GM18498 (cell line): Measurements from ENCODE around the gene C2orf76.
"Not testable (repeated sequence)": the region's sequence is repeated elsewhere in the genome, so short reads cannot be mapped to it uniquely, and the experiment has no call there.

ENCODE experiments used
- ATAC-seq: cut with Tn5 transposase; IDR thresholded peaks from one replicate; pipeline ENCODE4 v1.9.1; 2021; ENCODE audit warnings: mild to moderate bottlenecking, moderate library complexity; ENCODE audit not compliant: unreplicated experiment

Gene C2orf76

DNA sequence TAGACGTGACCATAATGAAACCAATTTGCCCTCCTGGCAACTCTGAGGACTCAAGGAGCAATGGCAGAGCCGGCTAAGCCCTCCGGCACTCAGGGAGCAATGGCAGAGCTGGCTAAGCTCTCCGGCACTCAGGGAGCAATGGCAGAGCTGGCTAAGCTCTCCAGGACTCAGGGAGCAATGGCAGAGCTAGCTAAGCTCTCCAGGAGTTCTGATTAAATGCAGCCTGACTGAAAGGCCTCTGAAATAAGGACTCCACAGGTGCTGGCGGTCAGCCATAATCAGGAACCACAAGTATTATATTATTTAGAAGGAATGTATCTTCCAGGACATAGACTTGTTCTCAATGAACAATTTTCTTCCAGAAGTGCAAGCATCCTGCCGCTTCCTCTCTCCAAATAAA, 65.2 kb downstream of the C2orf76 start:
- ATAC-seq: no peak

DNA sequence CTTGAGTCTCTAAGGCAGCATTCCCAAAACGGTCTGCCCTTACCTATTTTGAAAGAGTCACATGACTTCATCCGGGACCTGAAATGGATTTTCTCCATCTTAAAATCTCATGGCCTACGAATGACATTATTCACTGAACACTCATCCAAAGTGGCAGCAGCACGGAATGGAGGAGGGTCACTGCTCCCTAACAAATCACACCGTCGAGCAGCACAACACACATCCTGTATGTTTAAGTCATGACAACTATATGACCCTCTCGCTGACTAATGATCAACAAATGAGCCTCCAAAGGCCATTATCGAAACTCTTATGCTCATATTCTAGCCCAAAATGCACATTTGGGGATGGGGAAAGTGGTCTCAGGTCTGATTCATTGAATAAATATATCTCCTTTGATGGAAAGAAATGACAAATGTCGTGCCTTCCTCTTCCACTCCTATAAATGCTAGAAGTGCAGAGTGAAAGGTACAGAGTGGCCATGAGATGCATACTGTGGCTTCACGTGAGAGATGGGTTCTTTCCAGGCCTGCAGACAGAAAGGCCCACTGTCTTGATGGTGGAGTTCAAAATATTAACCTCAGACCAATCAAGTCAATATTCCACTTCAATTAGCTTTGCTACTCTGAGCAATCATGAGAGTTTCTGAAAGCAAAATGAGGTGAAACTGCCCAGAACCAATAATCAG, 70.8 kb downstream of the C2orf76 start:
- no peak for ATAC-seq

DNA sequence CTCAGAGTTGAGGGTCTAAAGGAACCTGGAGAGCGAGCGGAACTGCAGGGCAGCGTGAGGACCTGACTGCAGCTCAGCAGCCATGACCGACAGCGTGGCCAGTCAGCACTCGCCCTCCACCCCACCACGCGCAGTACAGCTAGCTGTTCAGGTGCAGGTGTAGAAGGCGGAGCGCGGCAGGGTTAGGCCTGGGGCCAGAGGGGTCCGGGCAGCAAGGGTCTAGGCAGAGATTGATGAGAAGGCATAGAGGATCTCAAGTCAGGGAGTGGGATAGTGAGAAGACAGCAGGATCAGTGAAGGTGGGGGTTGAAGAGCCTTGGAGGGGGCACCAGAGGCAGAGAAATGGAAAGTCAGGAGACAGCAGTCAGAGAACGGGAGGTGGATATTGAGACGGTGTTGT, 72.0 kb downstream of the C2orf76 start:
- ATAC-seq: no peak

DNA sequence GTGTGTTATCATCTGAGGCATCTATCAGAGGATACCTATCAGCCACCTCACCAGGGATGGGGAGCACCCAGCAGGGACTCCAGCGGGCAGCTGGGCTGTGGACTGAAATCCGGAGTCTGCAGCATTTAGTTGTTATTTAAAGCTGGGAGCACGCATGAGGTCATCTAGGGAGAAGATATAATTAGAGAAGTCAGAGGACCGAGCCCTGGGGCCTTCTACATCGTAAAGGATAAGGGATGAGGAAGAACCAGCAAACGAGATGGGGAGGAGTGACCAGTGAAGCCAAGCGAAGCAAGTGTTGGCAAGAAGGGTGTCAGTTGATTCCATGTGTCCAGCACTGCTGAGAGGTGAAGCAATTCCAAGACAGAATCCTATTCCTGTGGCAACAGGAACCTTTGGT, 72.7 kb downstream of the C2orf76 start:
- ATAC-seq: no peak

DNA sequence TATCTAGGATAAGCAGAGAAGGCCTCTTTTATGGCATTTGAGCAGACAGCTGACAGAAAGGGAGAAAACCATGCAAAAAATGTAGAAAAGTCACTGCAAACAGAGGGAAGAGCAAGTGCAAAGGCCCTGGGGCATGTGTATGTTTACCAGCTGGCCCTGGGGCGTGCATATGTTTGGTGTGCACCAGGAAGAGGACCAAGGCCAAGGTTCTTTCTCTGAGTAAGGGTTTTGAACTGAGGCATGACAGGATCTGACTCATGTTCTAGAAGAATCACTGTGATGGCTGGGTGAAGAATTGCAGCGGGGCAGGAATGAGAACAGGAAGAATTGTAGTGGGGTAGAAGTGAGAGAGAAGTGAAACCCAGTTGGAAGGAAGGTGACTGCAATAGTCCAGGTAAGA, 73.4 kb downstream of the C2orf76 start:
- no peak for ATAC-seq

DNA sequence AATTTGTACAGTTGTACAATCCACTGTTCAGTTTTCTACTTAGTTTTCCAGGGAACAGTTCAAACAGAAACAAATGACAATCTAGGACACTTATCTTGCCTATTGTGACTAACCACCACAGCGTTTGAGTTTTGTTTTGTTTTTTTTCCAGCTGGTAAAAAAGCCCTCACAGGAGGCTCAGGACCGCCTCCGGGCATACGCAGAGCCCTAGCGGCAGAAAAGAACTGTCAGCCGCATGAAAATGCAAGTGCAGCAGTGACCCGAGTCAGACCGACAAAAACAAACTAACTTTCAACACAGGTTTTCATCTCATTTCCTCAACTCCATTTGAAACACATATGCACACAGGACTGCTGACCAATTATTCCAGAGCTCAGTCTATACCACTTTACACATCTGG, 74.4 kb downstream of the C2orf76 start:
- no peak for ATAC-seq

DNA sequence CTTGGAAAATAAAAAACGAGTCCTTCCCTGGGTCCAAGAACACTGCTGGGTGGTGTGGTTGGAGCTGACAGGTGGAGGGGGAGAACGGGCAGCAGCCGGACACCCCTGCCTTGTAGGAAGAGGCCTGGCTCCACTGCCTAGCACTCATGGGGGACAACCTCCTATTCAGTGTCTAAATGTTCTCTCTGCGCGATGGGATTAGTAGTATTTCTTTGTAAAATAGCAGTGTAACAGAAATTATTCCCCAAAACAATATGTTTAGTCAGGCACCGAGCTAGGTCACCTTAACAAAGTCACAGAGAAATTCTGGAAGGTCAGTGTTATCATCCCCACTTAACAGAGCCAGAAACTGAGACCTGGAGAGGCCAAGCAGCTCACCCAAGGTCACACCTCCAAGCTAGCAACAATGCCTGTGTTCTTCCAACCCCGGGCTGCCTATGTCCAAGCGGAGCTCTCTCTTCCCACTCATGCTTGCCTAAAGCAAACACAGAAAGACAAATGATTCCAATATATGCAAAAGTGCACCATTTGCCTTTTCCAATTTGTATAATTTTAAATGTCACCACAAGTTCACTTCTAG, 75.0 kb downstream of the C2orf76 start:
- no peak for ATAC-seq

DNA sequence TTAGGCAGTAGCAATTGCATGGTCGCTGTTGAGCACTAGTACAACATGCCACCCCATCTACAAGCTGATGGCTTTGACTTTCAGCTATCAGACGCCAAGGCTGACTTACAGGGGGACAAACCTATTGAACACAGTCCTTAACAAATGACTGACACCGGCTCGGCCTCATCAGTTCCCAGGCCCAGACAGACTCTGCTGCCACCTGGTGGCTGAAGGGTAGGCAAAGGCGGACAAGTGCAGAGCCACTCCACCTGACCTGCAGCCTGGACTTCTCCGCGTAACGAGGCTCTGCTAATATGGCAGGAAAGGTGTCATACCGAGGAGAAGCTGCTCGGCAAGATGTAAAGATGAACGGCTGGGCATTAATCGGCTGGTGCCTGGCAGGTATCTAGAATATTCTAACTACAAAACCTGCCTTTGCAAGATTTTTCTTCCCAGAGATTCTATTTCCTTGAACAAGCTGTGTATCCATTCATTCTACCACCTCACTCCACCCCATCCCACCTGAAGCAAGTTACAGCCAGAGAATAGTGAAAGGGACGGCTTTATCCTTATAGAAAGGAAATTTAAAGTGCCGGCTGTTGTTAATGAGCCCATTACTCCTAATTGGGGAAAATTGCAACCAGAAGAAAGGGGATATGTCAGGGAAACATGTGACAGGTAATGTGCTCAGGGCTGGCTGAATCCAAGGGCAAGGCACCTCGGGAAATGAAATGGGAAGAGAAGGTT, 75.6 kb downstream of the C2orf76 start:
- no peak for ATAC-seq

DNA sequence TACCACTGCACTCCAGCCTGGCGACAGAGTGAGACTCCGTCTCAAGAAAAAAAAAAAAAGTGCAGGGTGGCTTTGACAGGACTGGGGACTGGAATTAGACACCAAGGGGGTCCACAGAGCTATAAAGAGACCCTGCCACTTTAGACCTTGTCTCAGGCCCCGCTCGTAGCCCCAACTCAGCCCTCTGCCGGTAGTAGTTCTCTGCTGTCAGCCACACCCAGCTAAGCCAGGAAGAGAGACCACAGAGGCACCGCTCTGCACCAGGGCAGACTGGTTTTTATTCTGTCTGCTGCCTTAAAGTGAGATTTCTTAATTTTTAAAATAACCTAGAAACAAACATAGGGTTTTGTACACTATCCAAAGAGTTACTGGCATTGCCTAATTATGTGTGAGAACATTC, 77.0 kb downstream of the C2orf76 start:
- no peak for ATAC-seq

DNA sequence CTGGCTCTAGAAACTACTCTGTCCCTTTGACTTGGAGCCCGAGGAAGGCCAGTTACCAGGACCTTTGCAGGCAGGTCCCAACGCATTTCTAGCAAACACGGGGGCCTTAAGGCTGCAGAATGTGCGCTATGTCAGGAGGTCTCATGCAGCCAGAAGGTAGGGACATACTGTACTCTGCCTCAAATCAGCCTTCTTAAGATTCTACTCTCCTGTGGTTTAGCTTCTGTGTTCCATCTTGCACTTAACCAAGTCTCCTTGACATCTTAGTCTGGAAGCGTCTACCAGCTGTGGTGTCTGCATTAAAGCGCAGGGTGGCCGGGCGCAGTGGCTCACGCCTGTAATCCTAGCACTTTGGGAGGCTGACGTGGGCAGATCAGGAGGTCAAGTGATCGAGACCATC, 77.5 kb downstream of the C2orf76 start:
- no peak for ATAC-seq

DNA sequence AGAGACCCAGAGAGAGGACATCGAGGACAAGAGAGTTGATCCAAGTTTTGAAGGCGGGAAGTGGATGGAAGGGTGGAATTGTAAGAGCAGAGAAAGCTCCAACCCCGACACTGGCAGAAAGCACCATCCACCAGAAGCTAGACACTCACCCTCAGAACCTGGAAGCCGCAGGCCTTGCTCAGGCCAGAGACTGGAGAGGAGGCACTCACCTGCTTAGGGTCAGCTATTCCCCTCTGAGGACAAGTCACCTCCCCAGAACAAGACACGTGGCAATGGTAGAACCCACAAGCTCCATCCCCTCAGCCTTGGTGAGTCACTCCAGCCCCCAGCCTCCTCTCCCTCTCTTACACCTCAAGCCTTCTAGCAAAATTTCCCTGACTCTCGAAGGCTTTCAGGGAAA, 78.1 kb downstream of the C2orf76 start:
- ATAC-seq: no peak

DNA sequence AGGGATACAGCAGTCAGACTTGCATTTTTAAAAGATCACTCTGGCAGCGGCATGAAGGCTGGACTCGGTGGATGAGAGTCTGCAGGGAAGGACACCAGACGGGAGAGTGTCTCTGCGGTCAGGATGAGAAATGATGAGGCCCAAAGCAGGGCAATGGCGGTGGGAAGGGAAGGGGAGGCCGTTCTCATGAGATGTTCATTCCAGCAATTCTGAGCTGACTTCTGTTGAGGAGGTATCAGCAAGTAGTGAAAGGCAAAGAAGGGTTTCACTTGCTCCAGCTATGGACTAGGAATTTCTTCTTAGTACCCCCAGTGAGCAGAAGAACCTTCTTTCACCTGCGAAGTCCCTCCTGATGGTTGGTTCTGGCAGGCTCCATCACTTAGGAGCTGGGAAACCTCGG, 80.0 kb downstream of the C2orf76 start:
- no peak for ATAC-seq

DNA sequence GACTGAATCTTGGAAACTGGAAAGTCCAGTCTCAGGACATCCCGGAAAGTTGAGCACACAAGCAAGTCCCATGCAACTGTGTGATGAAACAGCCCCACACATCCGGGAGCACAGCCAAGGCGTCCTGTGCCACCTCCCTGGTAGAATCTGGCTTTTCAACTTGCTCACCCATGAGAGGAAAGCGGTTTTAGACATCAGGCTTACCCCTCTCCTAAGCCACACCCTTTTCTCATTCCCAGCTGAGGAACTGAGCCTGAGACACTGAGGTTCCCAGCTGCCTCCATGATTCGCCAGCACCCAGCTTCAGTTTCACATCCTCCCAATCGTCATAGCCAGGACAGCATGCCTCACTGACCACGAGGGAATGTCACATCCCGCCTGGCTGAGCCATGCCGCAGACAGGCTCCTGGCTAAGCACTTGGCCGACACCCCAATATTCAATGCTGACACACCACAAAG, 82.7 kb downstream of the C2orf76 start:
- ATAC-seq: no peak

DNA sequence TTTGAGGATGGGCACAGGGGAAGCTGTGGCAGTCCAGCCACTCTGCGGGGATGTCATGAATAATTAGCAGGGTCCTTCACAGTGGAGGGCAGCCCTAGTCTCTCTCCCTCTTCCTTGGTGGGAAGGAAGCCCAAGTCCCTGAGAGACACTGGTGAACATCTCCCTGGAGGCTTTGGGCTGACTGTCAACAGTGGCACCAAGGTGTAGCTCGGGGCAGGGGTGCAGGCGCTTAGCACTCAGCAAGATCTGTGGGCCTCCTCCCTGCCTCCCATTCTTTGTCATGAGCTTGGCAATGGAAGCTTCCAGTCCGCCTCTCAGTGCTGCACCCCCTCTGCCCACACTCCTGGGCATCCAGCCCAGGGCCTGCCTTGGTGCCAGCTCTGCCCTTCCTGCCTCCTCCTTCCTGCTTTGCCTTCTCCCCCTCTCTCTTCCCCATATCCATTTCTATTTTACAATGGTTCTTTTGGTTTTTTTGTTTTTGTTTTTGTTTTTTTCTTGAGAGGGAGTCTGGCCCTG, 83.6 kb downstream of the C2orf76 start:
- ATAC-seq: no peak

DNA sequence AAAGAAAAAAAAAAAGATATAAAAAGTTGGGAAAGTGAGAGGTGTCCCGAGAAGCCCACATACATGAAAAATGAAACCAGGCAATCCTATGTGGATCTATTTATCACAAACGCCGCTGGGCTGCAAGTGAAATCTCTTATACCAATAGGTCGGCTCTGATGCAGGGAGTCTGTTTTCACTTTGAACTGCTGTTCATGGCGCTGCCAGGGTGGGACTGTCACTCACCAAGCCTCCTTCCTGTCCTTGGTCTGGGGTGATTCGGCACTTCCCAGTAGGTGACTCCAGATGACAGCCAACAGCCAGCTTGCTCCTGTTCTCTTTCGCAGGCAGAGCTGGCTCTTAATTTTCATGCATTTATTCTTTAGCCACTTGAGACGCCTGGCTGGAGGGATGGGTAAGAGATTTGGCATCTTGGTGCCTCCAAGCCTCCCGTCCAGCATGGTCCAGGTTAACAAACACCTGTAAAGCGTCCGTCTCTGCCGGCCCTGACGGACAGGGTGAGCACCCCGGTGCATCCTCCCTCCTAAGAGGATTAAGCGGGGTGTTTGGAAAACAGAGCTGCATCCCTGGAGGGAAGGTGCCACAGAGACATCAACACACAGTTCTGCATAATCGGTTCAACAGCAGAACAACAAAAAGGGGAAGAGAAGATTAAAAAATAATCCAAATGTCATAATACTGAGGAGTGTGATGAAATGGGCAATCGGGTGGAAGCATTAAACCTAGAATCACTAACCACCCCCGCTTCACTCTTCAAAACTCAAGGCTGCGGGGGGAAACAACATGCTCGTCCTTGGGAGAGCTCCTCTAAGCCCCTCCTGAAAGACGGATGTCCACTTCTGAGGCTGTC, 84.3 kb downstream of the C2orf76 start:
- ATAC-seq: no peak

DNA sequence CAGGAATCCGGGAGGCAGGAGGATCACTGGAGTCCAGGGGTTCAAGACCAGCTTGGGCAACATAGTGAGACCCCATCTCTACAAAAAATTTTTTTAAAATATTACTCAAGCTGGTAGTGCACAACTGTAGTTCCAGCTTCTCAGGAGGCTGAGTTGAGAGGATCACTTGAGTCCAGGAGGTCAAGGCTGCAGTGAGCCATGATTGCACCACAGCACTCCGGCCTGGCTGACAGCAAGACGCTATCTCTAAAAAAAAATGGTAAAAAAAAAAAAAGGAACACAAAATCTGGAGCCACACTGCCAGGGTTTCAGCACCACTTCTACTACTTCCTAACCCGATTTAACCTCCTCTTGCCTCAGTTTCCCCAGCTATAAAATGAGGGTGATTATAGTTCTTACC, 86.0 kb downstream of the C2orf76 start:
- no peak for ATAC-seq

DNA sequence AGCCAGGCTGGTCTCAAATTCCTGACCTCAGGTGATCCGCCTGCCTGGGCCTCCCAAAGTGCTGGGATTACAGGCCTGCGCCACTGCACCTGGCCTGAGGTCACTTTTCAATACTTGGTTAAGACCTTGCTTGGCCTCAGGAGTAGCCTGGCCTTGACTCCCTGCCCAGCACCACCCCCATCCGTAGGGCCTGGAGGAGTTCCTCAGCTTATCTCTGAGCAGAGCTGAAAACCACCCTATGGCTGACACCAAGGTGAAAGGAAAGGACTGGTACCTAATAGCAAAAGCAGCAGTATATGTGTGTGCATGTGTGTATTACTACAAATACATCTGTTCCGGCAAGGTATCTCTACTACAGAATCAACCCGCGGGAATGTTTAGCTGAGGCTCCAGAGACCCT, 87.0 kb downstream of the C2orf76 start:
- ATAC-seq: no peak

DNA sequence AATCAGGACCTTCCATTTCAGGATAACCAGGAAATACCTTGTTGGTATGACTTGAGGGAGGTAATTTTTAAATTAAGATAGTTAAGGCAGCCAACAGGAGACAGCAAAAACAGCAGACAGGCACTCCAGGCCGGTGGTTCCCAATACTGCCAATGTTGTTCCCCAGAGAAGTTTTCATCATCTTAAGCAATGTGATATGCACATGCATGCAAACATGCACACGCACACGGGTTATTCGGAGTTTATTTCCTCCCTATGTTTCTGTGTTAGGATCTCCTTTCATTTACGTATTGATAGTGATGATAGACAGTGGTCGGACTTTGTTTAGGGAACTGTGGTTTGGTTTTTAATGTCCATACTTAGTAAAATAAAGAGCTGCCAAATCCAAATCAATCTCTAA, 87.7 kb downstream of the C2orf76 start:
- no peak for ATAC-seq

DNA sequence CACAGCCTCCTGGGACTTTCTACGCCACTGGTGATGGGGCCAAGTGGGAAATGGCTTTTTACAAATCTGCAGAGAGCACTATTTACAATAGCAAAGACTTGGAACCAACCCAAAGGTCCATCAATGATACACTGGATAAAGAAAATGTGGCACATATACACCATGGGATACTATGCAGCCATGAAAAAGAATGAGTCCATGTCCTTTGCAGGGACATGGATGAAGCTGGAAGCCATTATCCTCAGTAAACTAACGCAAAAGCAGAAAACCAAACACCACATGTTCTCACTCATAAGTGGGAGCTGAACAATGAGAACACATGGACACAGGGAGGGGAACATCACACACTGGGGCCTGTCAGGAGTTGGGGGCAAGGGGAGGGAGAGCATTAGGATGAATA, 88.2 kb downstream of the C2orf76 start:
- ATAC-seq: not testable (repeated sequence)

DNA sequence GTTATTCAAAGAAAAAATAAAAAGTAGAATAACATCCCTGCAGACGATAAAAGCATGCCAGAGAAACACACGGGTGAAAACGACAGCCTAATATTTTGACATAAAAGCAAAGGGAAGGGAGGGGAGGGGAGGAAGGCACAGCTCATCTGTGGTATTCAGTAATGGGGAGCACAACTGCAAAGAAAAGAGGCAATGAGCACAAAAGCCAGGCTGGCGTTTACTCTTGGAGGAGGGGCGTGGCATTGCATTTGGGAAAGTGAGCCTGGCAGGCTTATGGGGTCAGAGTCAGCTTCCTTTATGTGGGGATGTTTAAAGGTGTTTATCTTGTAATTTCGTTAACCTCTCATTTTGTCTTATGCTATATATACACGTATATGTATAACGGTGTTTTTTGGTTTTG, 89.8 kb downstream of the C2orf76 start:
- no peak for ATAC-seq

DNA sequence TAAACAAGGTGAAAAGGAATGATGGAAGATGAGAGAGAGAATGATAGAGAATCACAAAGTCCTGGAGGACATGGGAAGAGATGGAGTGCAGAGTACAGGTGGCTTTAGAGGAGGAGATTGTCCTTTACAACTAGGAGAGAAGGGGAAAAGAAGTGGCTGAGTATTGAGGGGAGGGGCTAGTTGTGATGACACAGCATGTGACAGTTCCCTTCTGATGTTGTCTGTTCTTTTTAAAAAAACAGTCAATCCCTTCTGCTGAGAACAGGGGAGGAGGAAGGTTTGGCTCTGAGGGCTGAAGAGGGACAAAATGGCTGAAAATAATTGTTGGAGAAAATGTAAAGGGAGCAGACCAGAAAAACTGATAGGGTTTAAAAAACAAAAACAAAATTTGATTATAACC, 99.0 kb downstream of the C2orf76 start:
- ATAC-seq: no peak
